Inflammatory macrophage treated with lipopolysaccharide for 1 hour (primary cell): ENCODE measurements around the gene MTA2.
"Not testable (repeated sequence)": the region's sequence is repeated elsewhere in the genome, so short reads cannot be mapped to it uniquely, and the experiment has no call there.

Experiments
- DNase-seq, 2 donors: peaks; one replicate each; pipeline ENCODE4 v3.0.0-alpha.2; 2020 to 2022

Gene MTA2

GRCh38 chr11:62601372-62602140 is at the start of gene MTA2:
Gene MTA2, minus strand, starts transcription at chr11:62601865. Its CDS starts 415 bp downstream, at chr11:62601450.
- peak; percentile 98 to 100 for DNase-seq

DNA sequence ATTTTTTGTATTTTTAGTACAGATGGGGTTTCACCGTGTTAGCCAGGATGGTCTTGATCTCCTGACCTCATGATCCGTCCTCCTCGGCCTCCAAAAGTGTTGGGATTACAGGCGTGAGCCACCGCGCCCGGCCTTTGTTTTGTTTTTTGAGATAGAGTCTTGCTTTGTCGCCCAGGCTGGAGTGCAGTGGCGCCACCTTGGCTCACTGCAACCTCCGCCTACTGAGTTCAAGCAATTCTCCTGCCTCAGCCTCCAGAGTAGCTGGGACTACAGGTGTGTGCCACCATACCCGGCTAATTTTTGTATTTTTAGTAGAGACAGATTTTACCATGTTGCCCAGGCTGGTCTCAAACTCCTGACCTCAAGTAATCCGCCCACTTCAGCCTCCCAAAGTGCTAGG is 48.6 kb upstream of the MTA2 start:
- not testable (repeated sequence) for DNase-seq

- DNase-seq, result no peak
Observed at GRCh38 chr11:62649486-62649885, 47.8 kb upstream of the MTA2 start.

DNA sequence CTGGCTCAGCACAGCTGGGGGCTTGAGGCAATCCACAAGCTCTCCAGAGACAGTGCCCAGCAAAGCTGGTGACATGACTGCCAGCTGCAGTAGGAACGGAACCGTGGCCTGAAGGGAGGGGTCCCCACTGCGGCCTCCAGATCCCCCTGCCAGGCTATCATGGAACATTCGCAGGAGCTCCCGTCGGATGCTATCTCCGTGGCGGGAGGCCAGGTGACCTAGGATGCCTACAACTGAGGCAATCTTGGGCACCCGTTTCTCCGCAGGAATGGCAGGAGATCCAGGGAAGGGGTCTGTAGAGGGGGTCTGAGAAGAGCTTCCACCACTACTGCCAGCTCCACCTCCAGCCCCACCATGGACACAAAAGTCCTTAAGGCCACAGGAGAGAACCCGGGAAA is 47.3 kb upstream of the MTA2 start:
- no peak for DNase-seq

- DNase-seq, result no peak
Observed at GRCh38 chr11:62648185-62648966, 46.7 kb upstream of the MTA2 start.

- no peak for DNase-seq
Observed at GRCh38 chr11:62647609-62648005, 45.9 kb upstream of the MTA2 start.

DNA sequence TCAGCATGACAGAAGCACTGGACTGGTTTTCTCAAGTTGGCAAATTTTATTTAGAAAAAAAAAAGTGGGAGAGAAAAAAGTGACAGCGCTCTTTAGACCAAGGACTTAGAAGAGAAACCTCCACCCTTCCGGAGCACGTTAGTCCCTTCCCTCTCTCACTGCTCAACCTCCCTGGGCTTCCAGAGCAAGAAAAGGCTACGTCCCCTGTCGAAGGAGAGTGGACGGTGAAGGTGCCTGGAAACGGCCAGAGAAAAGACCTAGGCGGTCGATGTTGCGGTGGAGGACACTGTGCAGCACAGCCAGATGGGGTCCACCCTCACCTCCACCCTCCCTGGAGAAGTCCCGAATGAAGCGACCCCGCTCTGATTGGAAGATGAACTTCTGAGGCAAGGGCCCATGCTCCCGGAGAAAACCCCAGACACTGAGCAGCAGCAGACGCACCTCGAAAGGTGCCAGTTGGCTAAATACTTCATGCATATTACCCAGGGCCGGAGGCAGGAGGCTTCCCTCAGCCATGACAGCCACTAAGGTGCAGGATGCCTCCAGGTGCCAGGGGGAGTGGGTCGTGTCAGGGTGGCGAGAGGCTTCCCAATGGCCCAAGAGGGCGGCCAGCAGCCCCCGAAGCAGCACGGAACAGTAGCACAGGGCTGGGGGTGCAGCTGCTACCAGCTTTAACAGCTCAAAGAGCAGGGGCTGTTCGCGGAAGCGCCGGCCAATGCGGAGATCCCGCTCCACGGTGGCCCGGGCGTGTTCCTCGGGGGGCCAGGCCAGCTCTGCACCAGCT is 45.4 kb upstream of the MTA2 start:
- DNase-seq, result no peak

GRCh38 chr11:62645946-62646824 is 44.5 kb upstream of the MTA2 start, which contains the start of gene GANAB:
Gene GANAB, minus strand, starts transcription at chr11:62646613. Its CDS starts 14 bp downstream, at chr11:62646599.
- peak; percentile 98 to 99 for DNase-seq

- peak in 1 of 2 donors; percentile 19 for DNase-seq
Observed at GRCh38 chr11:62645671-62645945, 43.9 kb upstream of the MTA2 start.

- DNase-seq, result no peak
Observed at GRCh38 chr11:62644220-62644619, 42.6 kb upstream of the MTA2 start.

GRCh38 chr11:62632492-62632891 is 30.8 kb upstream of the MTA2 start:
- DNase-seq, result no peak

GRCh38 chr11:62627713-62628112 is 26.0 kb upstream of the MTA2 start:
- peak in 1 of 2 donors; percentile 14 for DNase-seq

DNA sequence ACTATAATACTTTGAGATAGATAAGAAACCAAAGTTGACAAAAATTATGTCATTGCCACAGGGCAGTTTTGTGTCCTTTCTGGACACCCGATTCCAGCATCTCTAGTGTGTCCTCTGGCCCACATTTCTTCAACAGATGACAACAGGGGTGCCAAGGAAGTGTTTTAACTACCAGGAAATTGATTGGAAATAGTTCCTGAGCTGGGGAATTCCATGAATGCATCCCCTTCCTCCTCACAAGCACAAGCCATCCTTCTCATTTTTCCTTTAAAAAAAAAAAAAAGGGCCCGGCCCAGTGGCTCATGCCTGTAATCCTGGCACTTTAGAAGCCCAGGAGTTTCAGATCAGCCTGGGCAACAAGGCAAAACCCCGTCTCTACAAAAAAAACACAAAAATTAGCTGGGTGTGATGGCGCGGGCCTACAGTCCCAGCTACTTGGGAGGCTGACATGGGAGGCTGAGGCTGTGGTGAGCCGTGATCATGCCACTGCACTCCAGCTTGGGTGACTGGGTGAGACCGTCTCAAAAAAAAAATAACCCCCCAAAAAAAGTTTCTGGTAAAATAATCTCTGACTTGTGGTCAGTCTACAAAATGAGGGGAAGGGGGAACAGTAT is 20.9 kb upstream of the MTA2 start:
- DNase-seq, result no peak

GRCh38 chr11:62621567-62622470 is 20.2 kb upstream of the MTA2 start, which contains the start of gene B3GAT3:
Gene B3GAT3, minus strand, starts transcription at chr11:62621986. Its CDS starts 39 bp downstream, at chr11:62621947.
- peak; percentile 97 to 98 for DNase-seq

GRCh38 chr11:62621027-62621566 is 19.4 kb upstream of the MTA2 start:
- DNase-seq, result no peak

GRCh38 chr11:62616957-62617356 is 15.3 kb upstream of the MTA2 start:
- not testable (repeated sequence) for DNase-seq

- no peak for DNase-seq
Observed at GRCh38 chr11:62615521-62615920, 13.9 kb upstream of the MTA2 start.

GRCh38 chr11:62614275-62614674 is 12.6 kb upstream of the MTA2 start:
- DNase-seq, result no peak

DNA sequence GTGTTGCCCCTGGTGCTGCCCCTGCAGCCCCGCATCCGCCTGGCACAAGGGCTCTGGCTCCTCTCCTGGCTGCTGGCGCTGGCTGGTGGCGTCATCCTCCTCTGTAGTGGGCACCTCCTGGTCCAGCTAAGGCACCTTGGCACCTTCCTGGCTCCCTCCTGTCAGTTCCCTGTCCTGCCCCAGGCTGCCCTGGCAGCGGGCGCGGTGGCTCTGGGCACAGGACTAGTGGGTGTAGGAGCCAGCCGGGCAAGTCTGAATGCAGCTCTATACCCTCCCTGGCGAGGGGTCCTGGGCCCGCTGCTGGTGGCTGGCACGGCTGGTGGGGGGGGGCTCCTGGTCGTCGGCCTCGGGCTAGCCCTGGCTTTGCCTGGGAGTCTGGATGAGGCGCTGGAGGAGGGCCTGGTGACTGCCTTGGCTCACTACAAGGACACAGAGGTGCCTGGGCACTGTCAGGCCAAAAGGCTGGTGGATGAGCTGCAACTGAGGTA is 11.7 kb upstream of the MTA2 start:
- DNase-seq, result no peak
